Measurements from ENCODE around the gene SMCO2. TPM values are rescaled to one million over a fixed set of nuclear protein-coding genes. Genes with fewer than 3 reads are reported as not detected.

SMCO2 gene
- total and polyA plus RNA-seq, 7 donors, result 0.15 TPM; not detected in 6

DNA sequence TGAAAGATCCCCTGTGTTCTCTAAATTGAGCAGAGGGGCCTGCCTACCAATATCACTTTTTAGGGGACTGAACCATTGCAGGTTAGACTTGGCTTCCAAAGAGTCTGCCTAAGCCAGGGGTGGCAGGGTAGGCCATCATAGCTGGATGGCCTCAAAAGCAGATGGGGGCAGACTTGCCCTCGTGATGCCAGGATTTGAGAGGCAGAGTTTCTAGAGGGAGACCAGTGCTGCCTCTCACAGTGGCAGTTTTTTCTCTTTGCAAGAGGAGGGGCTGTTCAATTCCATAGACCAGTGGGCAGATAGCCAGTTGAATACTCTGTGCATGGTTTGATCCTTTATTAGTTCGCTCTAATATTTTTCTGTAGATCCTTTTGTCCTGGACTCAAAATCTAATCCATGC, 23.8 kb upstream of the SMCO2 start:
- no peak for DNase-seq

GRCh38 chr12:27424631-27425230, 21.8 kb upstream of the SMCO2 start:
- Histone ChIP-seq H3K27me3 (no peaks in the 10 kb centered on the region), H3K27ac (no peak overlapping the region), H3K4me3 (no peak overlapping the region), H3K9me3 (no peaks in the 10 kb centered on the region), H3K4me1 (no peaks in the 10 kb centered on the region), H3K36me3 (no peaks in the 10 kb centered on the region)
- no peak for DNase-seq
- WGBS, 2 donors, result 58 to 71% methylated on average over 4 of the region's 4 CpGs
- intact Hi-C loops (cut with DNase I), result no loop called here
- TF ChIP-seq POLR2A (IDR thresholded peaks at IDR 0.05) (no peak), POLR2AphosphoS5 (IDR thresholded peaks at IDR 0.05) (no peak)
- TF ChIP-seq, protein P1, sequence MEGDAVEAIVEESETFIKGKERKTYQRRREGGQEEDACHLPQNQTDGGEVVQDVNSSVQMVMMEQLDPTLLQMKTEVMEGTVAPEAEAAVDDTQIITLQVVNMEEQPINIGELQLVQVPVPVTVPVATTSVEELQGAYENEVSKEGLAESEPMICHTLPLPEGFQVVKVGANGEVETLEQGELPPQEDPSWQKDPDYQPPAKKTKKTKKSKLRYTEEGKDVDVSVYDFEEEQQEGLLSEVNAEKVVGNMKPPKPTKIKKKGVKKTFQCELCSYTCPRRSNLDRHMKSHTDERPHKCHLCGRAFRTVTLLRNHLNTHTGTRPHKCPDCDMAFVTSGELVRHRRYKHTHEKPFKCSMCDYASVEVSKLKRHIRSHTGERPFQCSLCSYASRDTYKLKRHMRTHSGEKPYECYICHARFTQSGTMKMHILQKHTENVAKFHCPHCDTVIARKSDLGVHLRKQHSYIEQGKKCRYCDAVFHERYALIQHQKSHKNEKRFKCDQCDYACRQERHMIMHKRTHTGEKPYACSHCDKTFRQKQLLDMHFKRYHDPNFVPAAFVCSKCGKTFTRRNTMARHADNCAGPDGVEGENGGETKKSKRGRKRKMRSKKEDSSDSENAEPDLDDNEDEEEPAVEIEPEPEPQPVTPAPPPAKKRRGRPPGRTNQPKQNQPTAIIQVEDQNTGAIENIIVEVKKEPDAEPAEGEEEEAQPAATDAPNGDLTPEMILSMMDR (IDR thresholded peaks at IDR 0.05), result peak; percentile 27 to 66 (median 41)

More for the DNA sequence above, 23.8 kb upstream of the SMCO2 start:
- H3K36me3 ChIP-seq, result no peaks in the 10 kb centered on the region
- intact Hi-C loops (cut with DNase I), result no loop called here
- H3K27ac ChIP-seq, result no peak overlapping the region
- WGBS, 2 donors, result 89 to 93% methylated on average over 2 of the region's 2 CpGs
- H3K9me3 ChIP-seq, result no peaks in the 10 kb centered on the region
- no peaks in the 10 kb centered on the region for H3K27me3 ChIP-seq
- TF ChIP-seq POLR2A (IDR thresholded peaks at IDR 0.05) (no peak), EP300 (IDR thresholded peaks at IDR 0.05) (no peak), POLR2AphosphoS5 (IDR thresholded peaks at IDR 0.05) (no peak)
- TF ChIP-seq, protein P1 (IDR thresholded peaks at IDR 0.05), result no peak
- H3K4me1 ChIP-seq, result no peaks in the 10 kb centered on the region
- no peak overlapping the region for H3K4me3 ChIP-seq

DNA sequence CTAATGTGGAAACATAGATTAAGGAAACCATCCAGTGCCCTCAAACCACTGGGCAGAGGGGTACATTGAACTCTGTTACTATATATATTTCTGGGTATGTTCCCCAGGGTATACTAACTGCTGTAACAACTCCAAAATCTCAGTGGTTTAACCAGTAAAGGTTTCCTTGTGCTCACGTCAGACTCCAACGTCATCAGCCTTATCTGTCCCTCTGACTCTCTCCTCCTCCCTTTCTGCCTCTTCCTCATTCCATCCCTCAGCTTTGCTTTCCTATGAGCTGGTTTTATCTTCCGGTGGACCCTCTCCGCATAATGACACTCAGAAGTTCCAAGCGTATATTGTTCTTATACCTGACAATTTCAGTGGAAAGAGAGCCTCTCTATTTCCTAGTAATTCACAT, 21.2 kb upstream of the SMCO2 start:
- H3K36me3 ChIP-seq, result no peaks in the 10 kb centered on the region
- H3K9me3 ChIP-seq, result no peaks in the 10 kb centered on the region
- 84 to 87% methylated on average over 5 of the region's 5 CpGs for WGBS, 2 donors
- H3K4me3 ChIP-seq, result no peak overlapping the region
- TF ChIP-seq POLR2AphosphoS5 (IDR thresholded peaks at IDR 0.05) (no peak), POLR2A (IDR thresholded peaks at IDR 0.05) (no peak), EP300 (IDR thresholded peaks at IDR 0.05) (no peak)
- TF ChIP-seq, protein P1 (IDR thresholded peaks at IDR 0.05), result no peak
- H3K27ac ChIP-seq, result no peak overlapping the region
- DNase-seq, result no peak
- H3K4me1 ChIP-seq, result no peaks in the 10 kb centered on the region
- intact Hi-C loops (cut with DNase I), result no loop called here
- no peaks in the 10 kb centered on the region for H3K27me3 ChIP-seq

DNA sequence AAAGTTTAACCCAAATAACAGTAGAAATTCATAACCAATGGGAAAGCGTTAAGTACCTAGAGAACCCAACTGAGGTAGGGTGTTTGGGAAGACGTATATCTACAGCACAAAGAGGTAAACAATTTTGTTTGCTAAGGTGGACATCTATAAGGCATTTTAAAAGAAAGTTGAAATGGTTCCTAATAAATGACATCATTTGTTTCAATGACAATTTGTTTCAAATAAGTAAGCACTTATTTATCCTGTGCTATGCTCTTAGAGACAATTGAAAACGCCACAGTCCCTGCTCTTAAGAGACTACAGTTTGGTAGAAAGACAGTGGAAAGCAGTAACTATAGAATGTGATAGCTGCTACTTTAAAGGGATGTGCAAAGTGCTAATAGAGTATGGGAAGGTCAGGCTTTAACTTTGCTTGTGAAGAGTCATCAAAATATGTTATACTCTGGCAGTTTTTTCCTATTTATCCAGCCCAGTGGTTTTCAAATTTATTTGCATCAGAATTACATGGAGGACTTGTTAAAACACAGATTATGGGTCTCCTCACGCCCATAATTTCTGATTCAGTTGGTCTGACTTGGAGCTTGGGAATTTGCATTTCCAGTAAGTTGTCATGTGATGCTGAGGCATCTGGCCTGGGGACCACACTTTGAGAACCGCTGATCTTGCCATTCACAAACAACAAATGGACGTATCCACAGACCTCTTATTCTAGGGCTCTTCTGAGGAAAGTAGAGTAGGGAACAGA, 19.6 kb upstream of the SMCO2 start:
- Histone ChIP-seq H3K27ac (no peak overlapping the region), H3K4me3 (no peak overlapping the region), H3K9me3 (no peaks in the 10 kb centered on the region), H3K4me1 (no peaks in the 10 kb centered on the region), H3K27me3 (no peaks in the 10 kb centered on the region), H3K36me3 (no peaks in the 10 kb centered on the region)
- DNase-seq, result no peak
- TF ChIP-seq, protein P1 (IDR thresholded peaks at IDR 0.05), result no peak
- no peak for TF ChIP-seq POLR2AphosphoS5 (IDR thresholded peaks at IDR 0.05)
- no peak for TF ChIP-seq EP300 (IDR thresholded peaks at IDR 0.05)
- intact Hi-C loops (cut with DNase I), result no loop called here
- WGBS, 2 donors, result 94 to 97% methylated on average over 6 of the region's 6 CpGs
